Peyer's patch (tissue), 4 donors: ENCODE results near the gene KCNS3. TPM values are rescaled to one million over a fixed set of nuclear protein-coding genes. Genes with fewer than 3 reads are reported as not detected.

Experiments used
- DNase-seq, 3 donors: peaks; one replicate each; pipeline ENCODE4 v3.0.0-alpha.2; 2017 to 2019
- H3K27ac ChIP-seq, 4 donors: fragments of 200-600 bp; sonication (generic); one replicate each; pipeline ENCODE4 v1.5.1; 2016 to 2019
- H3K27me3 ChIP-seq, 2 donors: fragments of 200-600 bp; sonication (generic); one replicate each; pipeline ENCODE4 v1.5.1; 2019
- H3K36me3 ChIP-seq, 3 donors: fragments of 200-600 bp; sonication (generic); one replicate each; pipeline ENCODE4 v1.5.1; 2016 to 2019
- H3K4me1 ChIP-seq, 4 donors: fragments of 200-600 bp; sonication (generic); one replicate each; pipeline ENCODE4 v1.5.1; 2016 to 2019
- H3K4me3 ChIP-seq, 4 donors: fragments of 200-600 bp; sonication (generic); 1 replicate in 3 of 4; 2 replicates in 1 of 4; pipeline ENCODE4 v1.5.1; 2016 to 2019; ENCODE audit warnings: mild to moderate bottlenecking in 1 of 4
- H3K9me3 ChIP-seq, 4 donors: fragments of 200-600 bp; sonication (generic); one replicate each; pipeline ENCODE4 v1.5.1; 2016 to 2019; ENCODE audit warnings: mild to moderate bottlenecking in 1 of 4
- CTCF ChIP-seq, 6 experiments: fragments of 450-650 bp in 4 of 6; fragments of 200-600 bp in 2 of 6; sonication (generic) in 1 of 6; IDR thresholded peaks; one replicate each; pipeline ENCODE4 v1.5.1; 2017 to 2019; ENCODE audit warnings: antibody characterized with exemption in 6 of 6, mild to moderate bottlenecking in 3 of 6, moderate library complexity in 1 of 6
- POLR2A ChIP-seq, 2 donors: fragments of 450-650 bp; IDR thresholded peaks; one replicate each; pipeline ENCODE4 v1.5.1; 2017; ENCODE audit warnings: antibody characterized with exemption in 2 of 2, mild to moderate bottlenecking in 2 of 2, moderate library complexity in 2 of 2
- total RNA-seq, 4 donors: library from RNA; depleted of rRNA; stranded (reverse); fragments of >200 nt; gene quantifications; one replicate each; pipeline ENCODE4 v1.1.0, GENCODE V29; 2016

The KCNS3 gene
- total RNA-seq, 4 donors from 2014 or later, result 1.6 to 76.7 (median 12.7) TPM

- no peaks in the 10 kb centered on the region for H3K36me3 ChIP-seq
- H3K9me3 ChIP-seq, result no peaks in the 10 kb centered on the region
- no peak for DNase-seq
- no peaks in the 10 kb centered on the region for H3K27me3 ChIP-seq
- no peak overlapping the region for H3K27ac ChIP-seq
- no peaks in the 10 kb centered on the region for H3K4me1 ChIP-seq
- no peak for TF ChIP-seq CTCF (IDR thresholded peaks at IDR 0.05)
- TF ChIP-seq POLR2A (IDR thresholded peaks at IDR 0.05), result no peak
- no peak overlapping the region for H3K4me3 ChIP-seq
Observed at GRCh38 chr2:17843457-17843856, 35.0 kb upstream of the KCNS3 start.

GRCh38 chr2:17845806-17846205, 32.7 kb upstream of the KCNS3 start:
- no peak for DNase-seq
- H3K4me3 ChIP-seq, result no peak overlapping the region
- TF ChIP-seq CTCF (IDR thresholded peaks at IDR 0.05), result no peak
- H3K9me3 ChIP-seq, result no peaks in the 10 kb centered on the region
- no peak overlapping the region for H3K27ac ChIP-seq
- no peaks in the 10 kb centered on the region for H3K36me3 ChIP-seq
- H3K27me3 ChIP-seq, result no peaks in the 10 kb centered on the region
- no peaks in the 10 kb centered on the region for H3K4me1 ChIP-seq

GRCh38 chr2:17846676-17847075, 31.8 kb upstream of the KCNS3 start:
- H3K27me3 ChIP-seq, result no peaks in the 10 kb centered on the region
- no peaks in the 10 kb centered on the region for H3K36me3 ChIP-seq
- H3K27ac ChIP-seq, result no peak overlapping the region
- no peak for TF ChIP-seq CTCF (IDR thresholded peaks at IDR 0.05)
- no peak for TF ChIP-seq POLR2A (IDR thresholded peaks at IDR 0.05)
- DNase-seq, result no peak
- H3K4me1 ChIP-seq, result no peaks in the 10 kb centered on the region
- no peaks in the 10 kb centered on the region for H3K9me3 ChIP-seq
- no peak overlapping the region for H3K4me3 ChIP-seq

- no peak overlapping the region for H3K27ac ChIP-seq
- no peak for DNase-seq
- H3K4me3 ChIP-seq, result no peak overlapping the region
- no peak for TF ChIP-seq POLR2A (IDR thresholded peaks at IDR 0.05)
- TF ChIP-seq CTCF (IDR thresholded peaks at IDR 0.05), result no peak
- H3K36me3 ChIP-seq, result no peaks in the 10 kb centered on the region
- H3K4me1 ChIP-seq, result no peaks in the 10 kb centered on the region
- no peaks in the 10 kb centered on the region for H3K27me3 ChIP-seq
- H3K9me3 ChIP-seq, result no peaks in the 10 kb centered on the region
Observed at GRCh38 chr2:17847236-17847635, 31.2 kb upstream of the KCNS3 start.

GRCh38 chr2:17849275-17849674, 29.2 kb upstream of the KCNS3 start:
- no peaks in the 10 kb centered on the region for H3K4me1 ChIP-seq
- DNase-seq, result no peak
- no peak overlapping the region for H3K27ac ChIP-seq
- no peaks in the 10 kb centered on the region for H3K36me3 ChIP-seq
- H3K27me3 ChIP-seq, result no peaks in the 10 kb centered on the region
- no peaks in the 10 kb centered on the region for H3K9me3 ChIP-seq
- H3K4me3 ChIP-seq, result no peak overlapping the region
- no peak for TF ChIP-seq POLR2A (IDR thresholded peaks at IDR 0.05)
- no peak for TF ChIP-seq CTCF (IDR thresholded peaks at IDR 0.05)

GRCh38 chr2:17850151-17850550, 28.3 kb upstream of the KCNS3 start:
- no peaks in the 10 kb centered on the region for H3K27me3 ChIP-seq
- no peaks in the 10 kb centered on the region for H3K9me3 ChIP-seq
- H3K27ac ChIP-seq, result no peak overlapping the region
- H3K36me3 ChIP-seq, result no peaks in the 10 kb centered on the region
- TF ChIP-seq POLR2A (IDR thresholded peaks at IDR 0.05) (no peak), CTCF (IDR thresholded peaks at IDR 0.05) (no peak)
- H3K4me3 ChIP-seq, result no peak overlapping the region
- DNase-seq, result no peak
- no peaks in the 10 kb centered on the region for H3K4me1 ChIP-seq
